ENCODE data around the gene CIPC. TPM values are rescaled to one million over a fixed set of nuclear protein-coding genes. Genes with fewer than 3 reads are reported as not detected.

Gene CIPC
- total RNA-seq, 1 donor from 2014 or later = 22.3 TPM

- no peak for DNase-seq
- TF ChIP-seq CTCF (IDR thresholded peaks at IDR 0.05; ENCODE audit: partially characterized antibody, unreplicated experiment) = no peak
- peaks cover 7% of the 10 kb centered on the region for H3K27me3 Mint-ChIP-seq (ENCODE audit: unreplicated experiment)
- peaks cover 28% of the 10 kb centered on the region for H3K4me1 Mint-ChIP-seq (ENCODE audit: low read depth, unreplicated experiment)
- peak overlapping the region; percentile 90 for H3K27ac Mint-ChIP-seq (ENCODE audit: unreplicated experiment)
- no peaks in the 10 kb centered on the region for H3K36me3 Mint-ChIP-seq (ENCODE audit: unreplicated experiment)
- peak overlapping the region; percentile 91 for H3K4me3 Mint-ChIP-seq (ENCODE audit: unreplicated experiment)
- H3K9me3 Mint-ChIP-seq (ENCODE audit: unreplicated experiment) = peaks cover 4% of the 10 kb centered on the region
These were observed 1.5 kb downstream of the CIPC start for GRCh38 chr14:77099425-77100167.

DNA sequence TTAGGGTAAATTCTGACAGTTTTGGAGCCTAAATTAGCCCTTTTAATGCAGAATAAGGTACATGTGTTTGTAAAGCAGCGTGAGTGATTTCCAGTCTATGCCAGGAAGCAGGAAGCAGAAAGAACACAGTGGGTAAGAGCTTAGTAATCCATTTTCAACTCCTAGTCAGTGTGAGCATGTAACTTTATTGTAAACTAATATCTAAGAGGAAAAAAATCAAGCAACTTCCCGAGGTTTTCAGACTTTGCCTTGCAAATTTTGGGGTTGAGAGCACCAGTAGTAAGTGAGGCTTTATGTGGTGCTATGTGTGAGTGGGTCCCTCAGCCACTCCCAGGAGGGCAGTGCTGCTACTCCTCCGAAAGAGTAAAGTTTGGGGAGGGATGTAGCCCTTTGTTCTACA is 2.9 kb downstream of the CIPC start:
- no peak for TF ChIP-seq CTCF (IDR thresholded peaks at IDR 0.05; ENCODE audit: partially characterized antibody, unreplicated experiment)
- no peak overlapping the region for H3K27ac Mint-ChIP-seq (ENCODE audit: unreplicated experiment)
- H3K27me3 Mint-ChIP-seq (ENCODE audit: unreplicated experiment) = peaks cover 7% of the 10 kb centered on the region
- H3K4me3 Mint-ChIP-seq (ENCODE audit: unreplicated experiment) = no peak overlapping the region
- no peaks in the 10 kb centered on the region for H3K36me3 Mint-ChIP-seq (ENCODE audit: unreplicated experiment)
- H3K4me1 Mint-ChIP-seq (ENCODE audit: low read depth, unreplicated experiment) = peaks cover 32% of the 10 kb centered on the region
- peaks cover 4% of the 10 kb centered on the region for H3K9me3 Mint-ChIP-seq (ENCODE audit: unreplicated experiment)
- DNase-seq = no peak

DNA sequence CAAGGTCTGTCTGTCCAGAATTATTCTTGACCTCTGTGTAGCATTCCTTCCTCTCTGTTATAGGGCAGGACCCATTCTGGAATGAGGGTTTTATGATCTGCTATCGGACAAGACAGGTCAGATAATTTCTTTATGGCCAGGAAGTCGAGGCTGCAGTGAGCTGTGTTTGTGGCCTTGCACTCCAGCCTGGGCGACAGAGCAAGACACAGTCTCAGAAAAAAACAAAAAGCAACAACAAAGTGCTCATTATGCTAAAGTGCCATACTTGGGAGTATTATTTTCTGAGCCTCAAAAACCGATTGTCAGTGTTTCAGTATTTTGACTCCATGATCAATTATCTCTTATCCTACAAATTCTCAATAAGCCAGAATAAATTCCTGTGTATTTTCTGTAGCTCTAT is 4.1 kb downstream of the CIPC start:
- DNase-seq = no peak
- Mint-ChIP-seq H3K27ac (ENCODE audit: unreplicated experiment) (no peak overlapping the region), H3K27me3 (ENCODE audit: unreplicated experiment) (peaks cover 7% of the 10 kb centered on the region), H3K9me3 (ENCODE audit: unreplicated experiment) (peaks cover 4% of the 10 kb centered on the region), H3K4me3 (ENCODE audit: unreplicated experiment) (no peak overlapping the region), H3K36me3 (ENCODE audit: unreplicated experiment) (no peaks in the 10 kb centered on the region), H3K4me1 (ENCODE audit: low read depth, unreplicated experiment) (peaks cover 24% of the 10 kb centered on the region)
- TF ChIP-seq CTCF (IDR thresholded peaks at IDR 0.05; ENCODE audit: partially characterized antibody, unreplicated experiment) = no peak

DNA sequence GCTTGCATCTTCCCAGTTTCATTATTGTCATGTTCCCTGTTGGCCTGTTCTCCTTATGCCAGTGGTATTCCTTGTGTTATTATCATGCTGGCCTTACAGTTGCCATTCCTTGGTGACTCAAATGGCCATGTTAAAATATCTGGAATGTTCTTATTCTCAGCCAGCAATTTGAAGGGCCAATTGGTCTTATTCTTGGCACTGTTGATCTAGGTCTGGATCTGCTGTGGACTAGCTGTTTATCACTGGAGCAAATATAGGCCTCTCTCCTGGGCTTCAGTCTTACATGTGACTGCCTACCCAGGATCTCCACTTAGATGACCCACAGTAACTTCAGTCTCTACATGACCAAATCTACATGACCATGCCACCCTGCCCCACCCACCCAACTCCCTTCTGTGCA is 5.4 kb downstream of the CIPC start:
- no peak for DNase-seq
- no peak for TF ChIP-seq CTCF (IDR thresholded peaks at IDR 0.05; ENCODE audit: partially characterized antibody, unreplicated experiment)
- Mint-ChIP-seq H3K27ac (ENCODE audit: unreplicated experiment) (no peak overlapping the region), H3K4me3 (ENCODE audit: unreplicated experiment) (no peak overlapping the region), H3K27me3 (ENCODE audit: unreplicated experiment) (peaks cover under 1% of the 10 kb centered on the region), H3K36me3 (ENCODE audit: unreplicated experiment) (no peaks in the 10 kb centered on the region), H3K4me1 (ENCODE audit: low read depth, unreplicated experiment) (peaks cover 22% of the 10 kb centered on the region), H3K9me3 (ENCODE audit: unreplicated experiment) (no peaks in the 10 kb centered on the region)

DNA sequence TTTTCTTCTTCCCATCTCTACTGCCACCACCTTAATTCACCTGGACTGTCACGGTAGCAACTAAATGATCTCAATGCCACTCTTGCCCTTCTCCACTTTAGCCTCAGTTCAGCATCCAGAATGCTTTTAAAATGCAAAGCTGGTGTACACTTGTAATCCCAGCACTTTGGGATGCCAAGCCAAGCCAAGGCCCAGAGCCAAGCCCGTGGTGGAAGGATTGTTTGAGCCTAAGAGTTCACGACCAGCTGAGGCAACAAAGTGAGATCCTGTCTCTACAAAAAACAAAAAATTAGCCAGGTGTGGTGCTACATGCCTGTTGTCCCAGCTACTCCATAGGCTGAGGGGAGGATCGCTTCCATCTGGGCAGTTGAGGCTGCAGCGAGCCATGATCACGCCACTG is 5.9 kb downstream of the CIPC start:
- TF ChIP-seq CTCF (IDR thresholded peaks at IDR 0.05; ENCODE audit: partially characterized antibody, unreplicated experiment) = no peak
- H3K27ac Mint-ChIP-seq (ENCODE audit: unreplicated experiment) = no peak overlapping the region
- no peak for DNase-seq
- H3K27me3 Mint-ChIP-seq (ENCODE audit: unreplicated experiment) = no peaks in the 10 kb centered on the region
- H3K4me3 Mint-ChIP-seq (ENCODE audit: unreplicated experiment) = no peak overlapping the region
- no peaks in the 10 kb centered on the region for H3K36me3 Mint-ChIP-seq (ENCODE audit: unreplicated experiment)
- no peaks in the 10 kb centered on the region for H3K9me3 Mint-ChIP-seq (ENCODE audit: unreplicated experiment)
- peaks cover 22% of the 10 kb centered on the region for H3K4me1 Mint-ChIP-seq (ENCODE audit: low read depth, unreplicated experiment)

Data from glutamatergic neuron (in vitro differentiated cells).